Hepatocyte (in vitro differentiated cells): ENCODE measurements around the gene ORC3.

Source experiments
- CTCF ChIP-seq: fragments of 200-600 bp; sonication (generic); IDR thresholded peaks from 2 replicates; pipeline ENCODE4 v1.5.1; 2016; ENCODE audit warnings: antibody characterized with exemption, mild to moderate bottlenecking; ENCODE audit not compliant: poor library complexity
- EZH2 ChIP-seq: fragments of 200-600 bp; sonication (generic); IDR thresholded peaks from 2 replicates; pipeline ENCODE4 v1.6.1; 2016; ENCODE audit warnings: antibody characterized with exemption, mild to moderate bottlenecking, borderline replicate concordance

GRCh38 chr6:87574237-87574804 is 15.6 kb upstream of the ORC3 start:
- TF ChIP-seq CTCF (no peak), EZH2 (no peak)
